ENCODE results near the gene SUPT3H. TPM values are rescaled to one million over a fixed set of nuclear protein-coding genes. Genes with fewer than 3 reads are reported as not detected.

SUPT3H gene
- total and polyA plus RNA-seq, 2 of the 13 experiments (the other 11 are each of a cell fraction or from before 2014, with no cell fraction given), result 11.9 to 36.1 TPM

DNA sequence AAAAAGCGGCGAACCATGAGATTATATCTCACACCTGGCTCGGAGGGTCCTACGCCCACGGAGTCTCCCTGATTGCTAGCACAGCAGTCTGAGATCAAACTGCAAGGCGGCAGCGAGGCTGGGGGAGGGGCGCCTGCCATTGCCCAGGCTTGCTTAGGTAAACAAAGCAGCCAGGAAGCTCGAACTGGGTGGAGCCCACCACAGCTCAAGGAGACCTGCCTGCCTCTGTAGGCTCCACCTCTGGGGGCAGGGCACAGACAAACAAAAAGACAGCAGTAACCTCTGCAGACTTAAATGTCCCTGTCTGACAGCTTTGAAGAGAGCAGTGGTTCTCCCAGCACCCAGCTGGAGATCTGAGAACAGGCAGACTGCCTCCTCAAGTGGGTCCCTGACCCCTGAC, 201.4 kb downstream of the SUPT3H start (continued):
- TF ChIP-seq, protein P1, sequence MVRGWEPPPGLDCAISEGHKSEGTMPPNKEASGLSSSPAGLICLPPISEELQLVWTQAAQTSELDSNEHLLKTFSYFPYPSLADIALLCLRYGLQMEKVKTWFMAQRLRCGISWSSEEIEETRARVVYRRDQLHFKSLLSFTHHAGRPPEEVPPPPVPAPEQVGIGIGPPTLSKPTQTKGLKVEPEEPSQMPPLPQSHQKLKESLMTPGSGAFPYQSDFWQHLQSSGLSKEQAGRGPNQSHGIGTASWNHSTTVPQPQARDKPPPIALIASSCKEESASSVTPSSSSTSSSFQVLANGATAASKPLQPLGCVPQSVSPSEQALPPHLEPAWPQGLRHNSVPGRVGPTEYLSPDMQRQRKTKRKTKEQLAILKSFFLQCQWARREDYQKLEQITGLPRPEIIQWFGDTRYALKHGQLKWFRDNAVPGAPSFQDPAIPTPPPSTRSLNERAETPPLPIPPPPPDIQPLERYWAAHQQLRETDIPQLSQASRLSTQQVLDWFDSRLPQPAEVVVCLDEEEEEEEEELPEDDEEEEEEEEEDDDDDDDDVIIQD (CRISPR knock-in tag; IDR thresholded peaks at IDR 0.05; ENCODE audit: low read depth), result 0 out of 2 replicates have a peak, but pooled peaks have one; percentile 29

GRCh38 chr6:45175272-45175671, 202.5 kb downstream of the SUPT3H start:
- no peak overlapping the region for H3K4me2 ChIP-seq (ENCODE audit: low read depth, low read length)
- intact Hi-C loops (cut with micrococcal nuclease; ENCODE audit: unreplicated experiment), result no loop called here
- no peaks in the 10 kb centered on the region for H3K79me2 ChIP-seq (ENCODE audit: insufficient read depth, low read length)
- in situ Hi-C loops (cut with HindIII; ENCODE audit: extremely low pct_ligation_motif_present, low pct_unique_long_range_greater_than_20kb), result no loop called here
- 85% methylated on average over 7 of the region's 7 CpGs for WGBS (ENCODE audit: low lambda C conversion rate)
- no peaks in the 10 kb centered on the region for H3K9me3 ChIP-seq (ENCODE audit: low read length)
- no peak overlapping the region for H3K9ac ChIP-seq (ENCODE audit: insufficient read depth, low read depth, low read length)
- no peak for FAIRE-seq
- no peak for ATAC-seq
- CTCF ChIA-PET (ENCODE audit: low intra/inter-chr PET ratio, low total read pairs), result no interaction called here
- DNase-seq (ENCODE audit: low spot score), result no peak
- no peaks in the 10 kb centered on the region for H3K27me3 ChIP-seq (ENCODE audit: control insufficient read depth in 1 of 2, insufficient read depth in 2 of 2, low read length in 2 of 2)
- no TSS peak for BruUV-seq (replicated peaks)
- H3K4me3 ChIP-seq (replicated peaks in 1 of 3; ENCODE audit: insufficient read depth in 1 of 3, low read depth in 2 of 3, low read length in 3 of 3), result no peak overlapping the region
- H3K4me1 ChIP-seq (ENCODE audit: insufficient read depth, low read length), result no peaks in the 10 kb centered on the region
- H3K27ac ChIP-seq (ENCODE audit: extremely low read length, insufficient read depth, low read length), result no peak overlapping the region
- no peaks in the 10 kb centered on the region for H3K36me3 ChIP-seq (replicated peaks in 1 of 2; ENCODE audit: control insufficient read depth in 1 of 2, insufficient read depth in 2 of 2, low read length in 2 of 2)
- POLR2A ChIA-PET, result no interaction called here
- TF ChIP-seq ZNF441 (CRISPR knock-in tag; IDR thresholded peaks at IDR 0.05; ENCODE audit: borderline replicate concordance) (no peak), ZBTB26 (CRISPR knock-in tag; IDR thresholded peaks at IDR 0.05; ENCODE audit: borderline replicate concordance) (no peak)
- no peaks in the 10 kb centered on the region for H4K20me1 ChIP-seq (ENCODE audit: insufficient read depth, low read length)
- no peak overlapping the region for H2AFZ ChIP-seq (ENCODE audit: low read length)

- ATAC-seq (no peak), FAIRE-seq (no peak), DNase-seq (ENCODE audit: low spot score) (no peak)
- Histone ChIP-seq H2AFZ (ENCODE audit: low read length) (no peak overlapping the region), H3K9me3 (ENCODE audit: low read length) (no peaks in the 10 kb centered on the region), H3K4me3 (replicated peaks in 1 of 3; ENCODE audit: insufficient read depth in 1 of 3, low read depth in 2 of 3, low read length in 3 of 3) (no peak overlapping the region), H3K79me2 (ENCODE audit: insufficient read depth, low read length) (no peaks in the 10 kb centered on the region), H3K4me1 (ENCODE audit: insufficient read depth, low read length) (no peaks in the 10 kb centered on the region), H3K9ac (ENCODE audit: insufficient read depth, low read depth, low read length) (no peak overlapping the region), H3K27ac (ENCODE audit: extremely low read length, insufficient read depth, low read length) (no peak overlapping the region), H4K20me1 (ENCODE audit: insufficient read depth, low read length) (no peaks in the 10 kb centered on the region), H3K4me2 (ENCODE audit: low read depth, low read length) (no peak overlapping the region), H3K27me3 (ENCODE audit: control insufficient read depth in 1 of 2, insufficient read depth in 2 of 2, low read length in 2 of 2) (no peaks in the 10 kb centered on the region), H3K36me3 (replicated peaks in 1 of 2; ENCODE audit: control insufficient read depth in 1 of 2, insufficient read depth in 2 of 2, low read length in 2 of 2) (no peaks in the 10 kb centered on the region)
- in situ Hi-C loops (cut with HindIII; ENCODE audit: extremely low pct_ligation_motif_present, low pct_unique_long_range_greater_than_20kb), result no loop called here
- TF ChIP-seq FOXP4 (CRISPR knock-in tag; IDR thresholded peaks at IDR 0.05) (no peak), KDM1A (CRISPR knock-in tag; IDR thresholded peaks at IDR 0.05) (no peak), HNRNPL (IDR thresholded peaks at IDR 0.05; ENCODE audit: low read depth, low read length) (no peak)
- ChIA-PET POLR2A (no interaction called here), CTCF (ENCODE audit: low intra/inter-chr PET ratio, low total read pairs) (no interaction called here)
- 86% methylated on average over 3 of the region's 3 CpGs for WGBS (ENCODE audit: low lambda C conversion rate)
- intact Hi-C loops (cut with micrococcal nuclease; ENCODE audit: unreplicated experiment), result no loop called here
- BruUV-seq (replicated peaks), result no TSS peak
Measured at GRCh38 chr6:45174045-45174444, 203.7 kb downstream of the SUPT3H start.

Data from HepG2 (cell line).